Inferior parietal cortex (tissue), 1 donor: ENCODE measurements around the gene AMELX.

Source experiments
- DNase-seq: peaks from one replicate; pipeline ENCODE4 v3.0.0-alpha.2; 2016; ENCODE audit errors: extremely low spot score

AMELX gene

DNA sequence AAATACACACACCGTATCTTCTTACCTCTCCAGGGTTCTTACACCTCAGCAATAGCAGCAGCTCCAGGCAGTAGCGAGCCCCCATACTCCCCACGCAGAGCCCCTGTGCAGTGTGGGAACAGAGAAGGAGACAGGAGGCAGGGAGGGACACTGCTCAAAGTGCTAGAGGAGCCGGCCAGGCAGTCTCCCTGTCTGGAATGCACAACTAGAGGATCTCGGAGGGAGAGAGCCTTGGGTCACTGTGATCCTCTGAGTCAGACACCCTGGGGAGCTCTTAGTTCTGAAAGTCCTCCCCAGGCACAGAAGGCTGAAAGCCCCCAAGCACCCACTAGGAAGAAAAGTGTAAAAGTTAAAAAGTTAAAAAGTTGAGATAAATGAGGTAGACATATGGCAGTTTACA lies 16.0 kb downstream of the AMELX start:
- no peak for DNase-seq

DNA sequence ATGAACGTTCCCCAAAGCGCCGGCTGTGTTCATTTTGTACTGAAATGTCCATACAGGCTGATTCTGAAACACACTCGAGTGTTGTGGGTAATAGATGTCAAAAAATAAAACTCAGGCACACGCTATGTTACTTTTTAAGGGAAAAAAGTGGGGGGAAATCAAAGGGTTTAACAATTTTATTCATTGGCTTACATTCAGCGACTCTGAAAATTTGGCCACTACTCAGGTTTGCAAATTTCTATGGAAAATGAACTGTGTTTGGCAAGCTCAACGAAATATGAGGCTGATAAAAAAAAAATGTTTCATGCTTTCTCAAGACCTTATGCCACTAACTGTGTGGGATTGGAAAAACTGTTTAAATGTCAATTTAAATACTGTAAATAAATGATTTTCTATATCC lies 18.5 kb downstream of the AMELX start:
- DNase-seq, result no peak

DNA sequence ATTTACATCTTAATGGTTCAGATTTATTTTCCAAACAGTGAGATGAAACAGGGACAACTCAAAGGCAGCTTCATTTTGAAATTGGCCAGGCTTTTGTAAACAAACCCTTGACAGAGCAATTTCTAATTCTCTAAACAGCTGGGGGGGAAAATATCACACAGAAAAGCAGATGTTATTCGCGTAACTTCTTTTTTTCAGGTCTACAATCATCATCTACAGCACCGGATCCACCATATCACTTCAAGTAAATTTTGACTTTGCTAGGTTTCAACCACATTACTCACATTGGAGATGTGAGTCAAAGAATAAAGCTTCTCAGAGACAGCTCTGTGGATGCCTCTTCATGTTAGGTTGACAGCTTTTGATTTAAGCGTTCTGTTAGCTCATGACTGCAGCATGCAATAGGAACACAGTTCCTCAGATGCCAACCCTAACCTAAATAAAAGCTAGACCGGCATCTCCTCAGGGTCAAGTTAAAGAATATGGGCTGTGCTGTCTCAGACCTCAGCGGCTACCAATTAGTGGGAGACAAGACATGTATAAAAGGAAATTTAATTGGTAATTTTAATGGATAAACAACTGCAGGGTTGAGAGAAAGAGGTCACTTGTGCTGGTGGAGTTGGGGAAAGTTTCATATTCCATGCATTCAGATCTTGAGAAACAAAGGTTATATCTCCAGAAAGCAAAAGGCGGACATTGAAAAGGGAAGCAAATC lies 26.8 kb downstream of the AMELX start:
- DNase-seq, result no peak

DNA sequence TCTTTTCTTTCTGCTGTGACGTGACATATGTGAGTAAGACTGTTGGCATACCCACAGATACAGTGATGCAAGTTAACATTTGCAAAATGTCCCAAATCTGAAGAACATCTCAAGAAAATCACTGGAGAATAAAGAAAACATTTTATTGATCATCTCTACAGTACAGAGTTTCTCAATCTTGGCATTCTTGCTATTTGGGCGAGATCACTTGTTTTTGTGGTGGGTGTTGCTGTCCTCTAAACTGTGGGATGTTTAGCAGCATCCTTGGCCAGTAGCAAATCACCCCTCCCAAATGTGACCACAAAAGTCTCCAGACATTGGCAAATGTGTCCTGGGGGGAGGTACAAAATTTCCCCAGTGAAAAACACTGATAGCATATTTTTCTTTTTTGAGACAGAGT lies 28.8 kb downstream of the AMELX start:
- no peak for DNase-seq

DNA sequence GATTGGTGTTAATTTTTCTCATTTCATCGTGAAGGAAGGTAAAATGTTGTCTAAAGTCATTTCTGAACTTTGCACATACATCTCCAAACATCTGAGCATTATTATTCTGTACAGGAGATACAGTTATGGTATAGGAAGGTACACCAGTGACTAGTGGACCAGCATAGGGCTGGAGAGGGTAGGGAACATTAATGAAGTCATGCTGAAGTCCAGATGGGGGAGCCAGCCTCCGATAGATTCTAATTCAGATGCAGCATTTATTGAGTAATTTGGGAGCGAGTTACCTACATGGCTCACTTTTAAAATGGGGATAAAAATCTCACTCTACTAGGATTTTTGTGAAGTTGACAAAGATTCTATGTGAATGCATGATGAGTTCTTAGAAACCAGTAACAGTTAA lies 34.9 kb downstream of the AMELX start:
- no peak for DNase-seq

DNA sequence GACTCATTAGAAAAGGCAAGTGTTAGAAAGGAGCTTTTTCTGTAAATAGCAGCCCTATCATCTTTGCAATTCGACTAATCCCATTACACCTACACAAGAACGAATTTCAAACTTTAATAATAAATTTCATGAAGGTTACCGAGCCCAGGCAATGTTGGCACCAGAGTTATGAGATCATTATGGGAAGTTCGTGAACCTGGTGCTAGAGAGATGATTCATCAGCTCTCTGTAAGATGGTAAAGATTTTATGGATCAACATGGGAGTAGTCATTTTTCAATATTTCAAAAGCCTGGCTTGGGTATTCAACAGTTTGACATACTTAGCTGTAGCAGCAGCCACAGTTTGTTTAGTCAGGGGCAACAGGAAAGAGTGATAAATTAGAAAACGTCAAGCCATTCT lies 35.8 kb downstream of the AMELX start:
- DNase-seq, result no peak

DNA sequence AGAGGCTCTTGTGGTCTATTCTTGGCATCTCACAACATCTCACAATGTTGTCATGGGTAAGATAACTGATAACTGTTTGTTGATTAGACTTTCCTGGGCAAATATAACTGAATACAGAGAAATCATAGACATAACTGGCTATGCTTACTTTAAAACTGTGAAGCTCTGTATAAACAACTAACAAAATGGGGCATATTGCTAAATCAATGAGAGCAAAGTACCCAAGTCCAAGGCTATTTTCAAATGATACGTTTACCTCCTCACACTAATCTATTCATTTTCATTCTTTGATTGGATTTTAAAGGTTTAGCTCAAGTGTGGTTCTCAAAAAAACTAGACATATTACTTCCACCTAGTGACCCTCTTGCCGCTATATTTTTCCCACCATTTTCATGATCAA lies 38.6 kb downstream of the AMELX start:
- no peak for DNase-seq

DNA sequence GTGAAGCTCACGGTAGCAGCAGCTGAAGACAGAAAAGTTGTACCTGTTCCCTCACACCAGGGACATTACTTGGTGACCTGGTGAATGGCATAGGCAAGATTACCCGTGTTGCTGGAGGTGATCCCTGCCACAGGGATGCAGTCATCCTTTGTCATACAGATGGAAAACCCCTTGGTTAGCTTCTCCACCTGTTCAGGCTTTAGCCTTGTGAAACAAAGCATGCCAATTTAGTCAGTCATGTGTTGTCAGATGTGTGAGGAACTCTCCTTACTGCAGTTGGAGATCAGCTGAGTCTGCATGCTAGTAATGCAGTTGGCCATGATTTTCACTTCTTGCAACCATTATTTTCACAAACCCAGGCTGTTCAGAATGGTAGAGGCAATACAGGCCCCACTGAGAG lies 41.0 kb downstream of the AMELX start:
- DNase-seq, result no peak

DNA sequence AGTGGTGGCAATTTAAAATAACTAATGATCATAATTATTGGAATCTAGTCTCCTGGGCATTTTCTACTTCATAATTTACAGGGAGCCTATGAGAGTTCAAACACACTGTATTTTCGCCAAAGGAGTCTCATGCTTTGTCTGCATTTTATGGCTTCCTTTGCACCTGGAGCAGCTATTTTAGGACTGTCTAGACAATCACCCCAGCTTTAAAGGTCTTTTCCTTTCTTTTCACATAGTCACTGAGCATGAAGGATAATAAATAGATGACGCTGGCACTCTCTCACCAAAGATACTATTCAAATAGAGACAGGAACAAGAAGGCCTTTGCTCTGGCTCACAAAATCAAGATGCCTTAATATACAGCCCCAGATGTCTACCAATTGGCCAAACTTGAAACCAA lies 43.0 kb downstream of the AMELX start:
- DNase-seq, result no peak

DNA sequence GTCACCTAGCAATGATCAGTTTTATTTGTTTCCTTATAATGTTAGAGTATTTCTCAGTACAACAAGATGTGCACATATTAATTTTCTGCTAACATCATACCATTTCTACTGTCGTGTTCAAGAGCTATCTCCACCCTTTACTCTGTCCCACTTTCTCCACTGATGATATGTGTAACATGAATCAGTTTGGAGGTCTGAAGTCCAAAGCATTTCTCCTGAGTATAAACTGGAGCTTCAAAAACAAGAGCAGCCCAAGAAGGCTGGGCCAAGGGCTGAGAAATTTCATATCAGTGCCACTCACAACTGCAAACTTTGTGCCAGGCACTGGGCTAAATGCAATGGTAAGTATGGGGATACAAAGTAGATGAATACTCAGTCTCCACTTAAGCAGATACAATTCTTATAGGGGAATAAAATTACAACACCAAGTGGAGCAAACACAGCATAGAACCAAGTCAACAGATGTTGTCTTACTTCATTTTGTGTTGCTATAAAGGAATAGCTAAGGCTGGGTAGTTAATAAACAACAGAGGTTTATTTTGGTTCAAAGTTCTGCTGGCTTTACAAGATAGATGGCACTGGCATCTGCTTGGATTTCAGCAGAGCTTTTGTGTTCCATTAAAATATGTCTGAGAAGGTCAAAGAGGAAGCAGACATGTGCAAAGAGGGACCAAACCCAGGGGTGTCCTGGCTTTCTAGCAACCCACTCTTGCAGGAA lies 44.2 kb downstream of the AMELX start:
- DNase-seq, result no peak

DNA sequence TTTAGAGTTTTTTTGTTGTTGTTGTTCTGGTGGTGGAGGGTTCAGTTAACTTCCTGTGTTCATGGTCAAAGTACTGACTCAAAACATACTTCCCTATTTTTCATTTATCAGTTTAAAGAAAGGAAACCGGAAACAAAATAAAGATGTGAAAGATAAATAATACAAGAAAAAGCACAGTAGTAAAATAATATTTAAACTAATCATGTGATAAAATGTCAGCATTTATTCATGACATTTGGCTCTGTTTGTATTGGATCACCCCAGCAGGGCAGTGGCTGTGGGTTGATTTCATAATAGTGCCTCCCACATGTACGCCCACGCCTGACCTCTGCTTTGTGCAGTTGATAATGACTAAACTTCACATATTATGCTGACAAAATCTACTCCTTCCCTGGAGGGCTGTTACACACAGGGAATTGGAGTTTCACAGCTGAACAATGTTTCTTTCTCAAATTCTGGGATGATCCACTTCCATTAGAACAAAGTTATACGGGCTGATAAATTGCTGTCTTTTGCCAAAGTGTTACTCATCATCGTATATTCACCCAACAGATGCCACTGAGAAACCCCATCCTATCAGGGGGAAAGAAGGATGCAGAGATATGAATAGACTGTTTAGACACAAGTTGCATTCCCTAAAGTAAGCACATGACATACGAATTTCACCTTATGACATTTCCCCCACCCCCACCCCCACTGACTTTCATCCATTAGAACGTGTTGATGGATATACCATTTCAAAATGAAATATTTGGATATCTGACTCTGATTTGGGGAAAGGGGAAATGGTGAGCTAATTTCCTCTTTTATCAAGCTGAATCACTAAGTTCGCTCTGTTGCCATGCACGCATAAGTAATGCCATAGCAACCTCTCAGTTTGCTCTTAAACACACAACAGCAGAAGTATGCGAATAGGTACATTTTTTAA lies 48.3 kb downstream of the AMELX start:
- no peak for DNase-seq

DNA sequence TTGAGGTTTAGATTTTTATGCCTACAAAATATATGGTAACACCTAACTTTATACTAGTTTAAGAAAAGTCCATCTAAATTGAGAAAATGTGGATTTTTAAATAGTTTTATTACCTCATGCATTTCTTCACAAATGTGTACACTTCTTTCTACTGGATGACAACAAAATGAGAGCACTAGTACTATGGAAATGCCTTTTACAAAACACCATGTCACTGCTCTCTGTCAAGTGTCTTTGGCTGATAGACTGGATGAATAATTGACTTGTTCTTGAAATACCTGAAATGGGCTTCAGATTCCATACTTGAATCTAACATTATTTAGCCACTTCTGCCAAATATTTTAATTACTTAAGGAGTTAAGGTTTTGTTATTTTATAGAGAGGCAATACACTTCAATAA lies 49.5 kb downstream of the AMELX start:
- DNase-seq, result no peak

DNA sequence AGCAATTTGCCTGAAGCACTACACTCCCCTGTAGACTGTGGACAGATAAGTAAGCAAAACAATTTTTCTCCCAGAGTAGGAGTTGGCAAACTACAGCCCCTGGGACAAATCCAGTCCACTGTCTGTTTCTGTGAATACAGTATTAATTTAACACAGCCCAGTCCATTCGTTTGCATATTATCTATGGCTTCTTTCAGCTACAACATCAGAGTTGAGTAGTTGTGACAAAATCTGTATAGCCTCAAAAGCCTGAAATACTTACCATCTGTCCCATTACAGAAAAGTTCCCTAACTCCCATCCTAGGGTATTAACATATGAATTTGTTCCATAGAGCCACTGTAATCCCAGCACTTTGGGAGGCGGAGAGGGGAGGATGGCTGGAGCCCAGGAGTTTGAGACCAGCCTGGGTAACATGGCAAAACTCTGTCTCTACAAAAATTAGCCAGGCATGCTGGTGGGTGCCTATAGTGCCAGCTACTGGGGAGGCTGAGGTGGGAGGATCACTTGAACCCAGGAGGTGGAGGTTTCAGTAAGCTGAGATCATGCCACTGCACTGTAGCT lies 53.0 kb downstream of the AMELX start:
- no peak for DNase-seq

DNA sequence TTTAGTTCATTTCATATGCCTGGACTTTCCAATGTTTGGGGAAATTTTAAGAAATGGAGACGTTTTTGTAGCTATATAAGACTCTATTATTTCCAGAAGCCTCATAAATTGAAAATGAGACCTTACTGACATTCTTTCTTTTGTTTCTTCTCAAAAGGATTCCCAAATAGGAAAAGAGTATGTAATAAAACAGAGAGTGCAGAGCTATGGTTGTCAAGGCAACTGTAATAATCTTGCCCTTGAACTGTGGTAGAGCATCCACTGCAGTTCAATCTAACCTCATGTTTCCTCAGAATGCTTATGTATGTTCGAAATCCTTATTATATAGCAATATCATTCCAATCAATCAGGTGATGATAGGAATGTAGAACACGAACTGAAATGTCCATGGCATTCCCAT lies 54.1 kb downstream of the AMELX start:
- no peak for DNase-seq

DNA sequence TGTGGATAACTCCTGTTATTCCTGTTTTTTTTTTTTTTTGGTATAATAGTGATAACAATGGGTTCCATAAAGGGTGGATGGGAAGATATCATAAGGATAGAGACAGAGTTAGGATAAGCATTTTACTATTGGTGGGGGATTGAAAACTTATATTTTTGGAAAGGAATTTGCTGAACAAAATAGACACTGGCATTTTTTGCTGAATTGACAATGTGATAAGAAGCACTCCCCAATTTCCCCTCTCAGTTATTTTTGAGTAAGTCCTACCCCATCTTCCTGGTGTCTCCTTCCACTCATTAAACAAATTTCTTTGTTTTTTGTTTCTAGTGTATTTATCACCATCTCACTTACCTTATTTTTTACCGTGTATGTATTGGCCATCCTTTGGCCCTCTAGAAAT lies 55.8 kb downstream of the AMELX start:
- no peak for DNase-seq

DNA sequence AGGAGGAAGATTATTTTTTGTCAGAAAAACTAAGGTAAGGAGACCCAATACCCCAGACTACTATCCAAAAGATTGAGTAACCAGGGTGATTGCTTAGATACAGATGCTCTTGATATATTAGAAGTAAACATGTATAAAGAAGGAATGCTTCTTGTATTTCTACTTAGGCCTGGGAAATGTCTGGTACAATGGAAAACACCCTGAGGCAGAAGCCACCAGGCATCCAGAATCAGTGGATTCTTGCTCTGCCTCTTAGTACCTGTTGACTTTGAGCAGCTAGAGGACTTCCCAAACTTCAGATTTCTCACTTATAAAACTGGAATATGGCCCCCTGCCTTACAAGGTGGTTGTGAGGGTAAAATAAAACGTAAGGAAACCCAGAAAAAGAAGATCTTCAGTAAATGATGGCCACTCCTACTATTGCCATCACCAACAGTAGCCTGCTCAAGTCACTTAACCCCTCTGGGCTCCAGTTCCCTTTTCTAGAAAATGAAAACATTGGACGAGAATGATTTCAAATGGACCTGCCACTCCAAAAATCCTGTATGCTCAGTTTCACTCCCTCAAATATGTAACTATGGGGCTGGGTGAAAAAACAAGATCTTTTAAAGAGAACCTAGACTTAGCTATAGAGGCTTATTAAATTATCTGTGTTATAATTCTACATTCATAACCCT lies 56.6 kb downstream of the AMELX start:
- no peak for DNase-seq
